HG03354 (cell line): ENCODE data around the gene SCG3.
A peak's percentile ranks its signal among the peaks of the same experiment; 100 is the strongest.

Experiments used
- ATAC-seq: cut with Tn5 transposase; IDR thresholded peaks from one replicate; pipeline ENCODE4 v1.9.1; 2021; ENCODE audit warnings: mild to moderate bottlenecking; ENCODE audit not compliant: unreplicated experiment, poor library complexity, severe bottlenecking

The SCG3 gene

GRCh38 chr15:51751697-51752683 lies 70.7 kb downstream of the SCG3 start:
- ATAC-seq: peak; percentile 46

- no peak for ATAC-seq
These were observed 71.6 kb downstream of the SCG3 start for GRCh38 chr15:51752888-51753287.

DNA sequence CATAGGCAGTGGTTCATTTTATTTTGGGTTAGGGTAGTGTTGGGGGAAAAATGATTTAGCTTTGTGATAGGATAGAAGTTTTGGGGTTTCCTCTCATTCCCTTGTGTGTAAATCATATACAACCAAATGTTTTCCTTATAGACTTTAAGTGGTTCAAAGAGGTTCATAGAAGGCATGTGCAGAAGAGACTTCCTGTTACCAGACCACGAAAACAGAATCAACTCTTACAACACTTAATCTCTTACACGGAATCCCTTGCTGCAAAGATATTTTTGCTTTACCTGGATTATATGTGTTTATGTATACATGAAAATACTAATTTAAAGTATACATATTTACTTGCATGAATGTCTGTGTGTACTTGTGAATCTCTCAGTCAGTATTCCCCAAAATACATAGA lies 73.0 kb downstream of the SCG3 start:
- no peak for ATAC-seq

GRCh38 chr15:51755790-51756189 lies 74.5 kb downstream of the SCG3 start:
- no peak for ATAC-seq

DNA sequence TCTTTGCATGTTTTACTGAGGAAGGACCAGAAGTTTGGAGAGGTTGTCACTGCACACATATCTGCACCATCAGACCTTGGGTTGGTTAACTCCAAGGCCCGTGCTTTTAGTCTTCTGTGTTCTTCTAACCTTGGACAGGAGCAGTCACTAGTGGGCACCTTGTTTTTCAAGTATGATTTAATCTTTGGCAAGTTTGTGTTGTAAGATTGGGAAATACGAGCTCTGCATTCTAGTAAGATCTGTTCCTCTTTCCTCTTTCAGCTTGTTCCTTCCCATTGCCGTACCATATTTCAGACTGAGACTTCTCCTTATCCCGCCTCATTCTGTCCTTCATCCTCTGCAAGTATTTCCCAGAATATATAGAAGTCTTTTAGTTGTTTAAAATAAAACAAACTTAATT lies 75.2 kb downstream of the SCG3 start:
- no peak for ATAC-seq

DNA sequence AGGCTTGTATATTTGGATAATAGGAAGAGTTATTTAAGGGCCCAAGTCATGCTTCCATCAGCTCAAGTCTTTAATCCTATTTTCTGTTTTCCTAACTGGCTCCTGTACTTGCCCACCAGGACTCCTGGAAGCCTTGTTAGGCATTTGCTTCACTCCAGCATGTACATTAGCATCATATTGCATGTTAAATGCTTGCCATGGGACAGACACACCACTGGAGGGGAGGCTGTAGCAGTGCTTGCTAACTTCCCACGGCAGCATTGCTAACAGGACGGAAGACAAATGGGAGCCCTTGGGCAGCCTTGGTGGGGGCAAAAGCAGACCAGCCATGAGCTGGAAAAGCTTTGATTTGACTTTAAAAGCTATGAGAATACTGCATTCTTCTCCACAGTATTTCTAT lies 76.1 kb downstream of the SCG3 start:
- ATAC-seq: no peak

- ATAC-seq: no peak
These were observed 77.3 kb downstream of the SCG3 start for GRCh38 chr15:51758645-51759044.

DNA sequence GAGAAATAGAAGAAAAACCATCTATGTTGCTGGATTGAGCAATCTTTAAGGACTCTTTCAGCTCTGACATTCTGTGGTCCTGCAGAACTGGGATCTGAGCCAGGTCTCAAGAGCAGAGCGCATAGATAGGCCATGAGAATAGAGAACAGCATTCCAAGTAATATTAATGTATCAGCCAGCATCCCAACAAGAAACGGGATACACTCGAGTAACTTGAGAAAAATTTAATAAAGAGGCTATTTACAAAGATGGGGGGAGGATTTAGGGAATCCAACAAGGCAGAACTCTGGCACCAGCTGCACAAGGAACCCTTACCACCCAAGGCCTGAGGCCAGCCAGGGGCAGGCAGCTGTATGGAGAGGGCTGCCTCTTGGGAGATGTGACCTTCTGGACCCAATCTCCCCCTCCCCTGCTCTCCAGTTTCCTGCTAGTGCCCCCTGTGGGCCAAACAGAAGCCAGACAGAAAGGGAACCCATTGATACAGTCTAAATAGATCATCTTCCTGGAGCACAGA lies 78.3 kb downstream of the SCG3 start:
- ATAC-seq: no peak

DNA sequence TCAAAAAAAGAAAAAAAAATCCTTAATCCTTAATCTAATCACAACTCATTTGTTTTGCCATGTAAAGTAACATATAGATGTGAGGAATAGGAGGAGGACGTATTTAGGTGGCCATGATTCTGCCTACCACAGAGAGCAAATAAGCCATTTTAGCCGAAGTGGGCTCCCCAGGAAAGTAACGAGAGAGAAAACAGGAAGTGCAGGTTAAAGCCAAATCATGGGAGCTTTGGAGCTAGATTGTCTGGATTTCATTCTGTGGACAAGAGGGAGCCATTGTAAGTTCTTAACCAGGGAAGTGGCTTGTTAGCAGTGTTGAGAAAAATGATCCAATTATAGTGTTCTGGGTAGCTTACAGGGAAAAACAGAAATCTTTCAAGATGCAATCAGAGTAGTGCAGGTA lies 79.5 kb downstream of the SCG3 start:
- ATAC-seq: no peak

DNA sequence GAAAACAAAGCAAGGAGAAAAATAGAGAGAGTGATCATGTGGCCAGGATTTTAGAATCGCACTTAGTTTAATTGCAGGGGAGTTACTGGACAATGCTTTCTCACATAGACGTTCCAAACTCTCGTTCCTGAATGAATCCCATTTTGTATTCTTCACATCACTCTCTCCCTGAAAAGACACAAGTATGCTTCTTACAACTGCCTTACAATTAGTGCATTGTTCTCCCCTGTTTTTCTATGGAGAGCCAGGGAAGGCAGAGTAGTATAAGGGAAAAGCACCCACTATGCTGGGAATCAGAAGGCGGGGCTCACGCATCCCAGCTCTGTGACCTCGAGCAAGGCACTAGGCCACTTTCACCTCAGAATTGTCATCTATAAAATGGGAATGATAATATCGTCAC lies 84.4 kb downstream of the SCG3 start:
- ATAC-seq: no peak

DNA sequence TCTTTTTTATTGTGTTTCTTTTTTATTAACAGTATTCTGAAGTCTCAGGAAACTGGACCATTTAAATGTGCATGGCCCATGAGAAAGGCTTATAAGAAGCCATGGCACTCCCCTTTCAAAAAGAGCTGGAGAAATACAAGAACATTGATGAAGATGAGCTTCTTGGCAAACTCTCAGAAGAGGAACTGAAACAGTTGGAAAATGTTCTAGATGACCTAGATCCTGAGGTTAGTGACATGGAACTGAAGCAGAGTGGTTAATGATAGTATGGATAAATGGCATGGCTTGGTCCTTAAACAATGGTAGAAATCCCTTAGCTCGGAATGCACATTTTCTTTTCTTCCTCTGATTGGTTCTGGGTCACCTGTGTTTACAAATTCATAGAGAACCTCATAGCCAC lies 85.0 kb downstream of the SCG3 start:
- ATAC-seq: no peak

DNA sequence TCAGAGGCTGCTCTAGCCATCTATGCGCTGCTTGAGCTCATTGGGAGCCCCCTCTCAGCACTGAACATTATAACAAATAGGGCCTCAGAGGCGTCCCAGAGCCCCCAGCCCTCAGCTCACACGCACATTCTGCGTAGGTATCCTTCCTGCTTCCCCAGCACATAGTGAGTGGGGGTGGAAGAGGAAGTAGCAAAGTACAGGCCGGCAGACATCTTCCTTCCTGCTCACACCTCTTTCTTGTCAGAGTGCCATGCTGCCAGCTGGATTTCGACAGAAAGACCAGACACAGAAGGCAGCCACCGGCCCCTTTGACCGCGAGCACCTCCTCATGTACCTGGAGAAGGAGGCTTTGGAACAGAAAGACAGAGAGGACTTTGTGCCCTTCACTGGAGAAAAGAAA lies 86.7 kb downstream of the SCG3 start:
- ATAC-seq: no peak
